ENCODE results near the gene TMEM151B. TPM values are rescaled to one million over a fixed set of nuclear protein-coding genes. Genes with fewer than 3 reads are reported as not detected.
A peak's percentile ranks its signal among the peaks of the same experiment; 100 is the strongest.

TMEM151B gene
- total RNA-seq, 1 experiment from 2014 or later = 0.05 TPM

DNA sequence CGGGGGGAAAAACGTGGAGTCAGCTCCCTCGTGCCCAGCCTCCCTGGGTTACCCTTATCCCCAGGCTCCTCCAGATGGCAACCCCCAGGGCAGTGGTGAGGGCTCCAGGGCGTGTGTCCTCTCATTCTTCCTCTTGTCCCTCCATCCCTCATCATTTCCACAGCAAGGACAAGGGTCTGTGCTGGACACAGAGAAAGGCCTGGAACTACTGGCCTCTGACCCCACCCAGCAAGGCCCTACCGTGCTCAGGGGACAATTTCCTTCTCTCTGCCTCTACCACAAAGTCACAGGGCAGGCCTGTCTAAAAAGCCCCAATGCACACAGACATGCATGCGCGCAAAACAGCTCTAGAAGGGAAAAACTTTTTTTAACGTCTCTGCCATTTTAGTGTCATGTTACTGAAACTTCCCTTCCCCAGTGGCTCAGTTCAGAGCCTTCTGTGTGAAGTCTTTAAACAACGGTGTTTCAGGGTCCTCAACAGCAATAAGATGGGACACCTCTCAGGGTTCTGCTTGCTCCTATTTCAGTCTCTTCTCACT lies 11.9 kb upstream of the TMEM151B start:
- in situ Hi-C loops (cut with HindIII; ENCODE audit: low pct_unique_long_range_greater_than_20kb, low sequenced_read_pairs) = no loop called here
- DNase-seq (ENCODE audit: low read depth, low spot score) = no peak

DNA sequence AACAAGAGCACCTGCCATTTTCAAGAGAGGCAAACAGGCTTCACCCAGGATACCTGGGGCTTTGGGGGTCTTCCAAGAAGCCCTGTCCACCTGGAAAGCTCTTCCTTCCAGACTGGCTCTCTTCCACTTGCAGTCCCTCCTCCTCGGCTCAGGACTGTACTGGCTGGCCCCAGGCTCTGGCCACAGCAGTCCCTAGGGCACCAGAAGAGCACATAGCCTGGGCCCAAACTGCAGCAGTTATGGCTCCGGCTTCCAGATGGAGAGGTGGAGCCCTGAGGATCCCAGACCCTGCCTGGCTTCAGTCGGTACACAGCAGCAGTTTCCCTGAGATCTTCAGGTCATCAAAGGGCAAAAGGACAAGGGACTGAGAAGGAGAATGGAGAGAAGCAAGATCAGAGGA lies 11.3 kb upstream of the TMEM151B start:
- DNase-seq (ENCODE audit: low read depth, low spot score) = no peak
- in situ Hi-C loops (cut with HindIII; ENCODE audit: low pct_unique_long_range_greater_than_20kb, low sequenced_read_pairs) = no loop called here

DNA sequence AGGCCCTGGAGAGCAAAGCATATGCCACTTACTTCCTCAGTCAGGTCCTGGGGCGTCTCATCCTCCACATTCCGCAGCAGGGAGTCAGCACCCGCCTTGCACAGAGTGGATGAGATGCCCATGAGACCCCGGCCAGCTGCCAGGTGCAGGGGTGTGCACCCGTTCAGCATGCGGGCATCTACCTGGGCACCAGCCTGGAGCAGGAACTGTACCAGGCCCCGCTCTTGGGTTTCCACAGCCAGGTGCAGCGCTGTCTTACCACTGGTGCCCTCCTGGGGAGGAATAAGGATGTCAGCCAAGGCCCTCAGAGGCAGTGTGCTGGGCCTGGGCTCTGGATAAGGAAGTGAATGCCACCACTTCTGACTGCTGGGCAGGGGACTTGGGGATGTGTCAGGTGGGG lies 10.2 kb upstream of the TMEM151B start:
- DNase-seq (ENCODE audit: low read depth, low spot score) = no peak
- in situ Hi-C loops (cut with HindIII; ENCODE audit: low pct_unique_long_range_greater_than_20kb, low sequenced_read_pairs) = no loop called here

DNA sequence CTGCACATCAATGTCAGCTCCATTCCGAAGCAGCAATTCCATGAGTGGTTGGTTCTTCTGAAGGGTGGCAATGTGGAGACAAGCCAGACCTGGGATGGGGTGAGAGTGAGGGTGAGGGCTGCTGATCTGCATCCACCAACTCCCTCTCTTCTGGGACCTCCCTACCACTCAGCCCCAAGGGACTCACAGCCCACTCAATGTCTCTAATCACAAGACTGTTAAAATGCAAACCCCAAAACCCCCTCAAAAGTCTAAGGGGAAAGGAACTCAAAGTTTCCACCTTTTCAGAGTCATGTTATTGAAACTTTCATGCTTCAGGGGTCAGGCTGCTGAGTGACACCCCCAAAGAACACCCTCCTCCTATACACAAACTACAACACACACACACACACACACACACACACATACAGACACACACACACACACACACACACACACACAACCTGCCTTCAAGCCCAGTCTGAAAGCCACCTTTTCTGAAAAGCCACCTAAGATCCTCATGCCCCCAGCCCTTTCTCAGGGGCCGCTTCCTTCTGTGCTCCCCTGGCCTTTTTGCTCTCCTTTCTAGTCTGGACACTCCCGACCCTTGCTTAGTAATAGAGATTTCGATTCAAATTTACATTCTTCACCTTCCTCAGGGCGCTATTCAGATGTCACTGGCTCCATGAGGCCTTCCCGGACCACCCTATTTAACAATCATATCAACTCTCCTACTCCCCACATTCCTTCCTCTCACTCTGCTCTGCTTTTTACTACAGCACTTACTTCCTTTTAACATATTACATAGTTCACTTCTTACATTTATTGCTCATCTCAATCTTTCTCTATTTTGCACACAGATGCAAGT lies 9.6 kb upstream of the TMEM151B start:
- DNase-seq (ENCODE audit: low read depth, low spot score) = no peak
- in situ Hi-C loops (cut with HindIII; ENCODE audit: low pct_unique_long_range_greater_than_20kb, low sequenced_read_pairs) = no loop called here

DNA sequence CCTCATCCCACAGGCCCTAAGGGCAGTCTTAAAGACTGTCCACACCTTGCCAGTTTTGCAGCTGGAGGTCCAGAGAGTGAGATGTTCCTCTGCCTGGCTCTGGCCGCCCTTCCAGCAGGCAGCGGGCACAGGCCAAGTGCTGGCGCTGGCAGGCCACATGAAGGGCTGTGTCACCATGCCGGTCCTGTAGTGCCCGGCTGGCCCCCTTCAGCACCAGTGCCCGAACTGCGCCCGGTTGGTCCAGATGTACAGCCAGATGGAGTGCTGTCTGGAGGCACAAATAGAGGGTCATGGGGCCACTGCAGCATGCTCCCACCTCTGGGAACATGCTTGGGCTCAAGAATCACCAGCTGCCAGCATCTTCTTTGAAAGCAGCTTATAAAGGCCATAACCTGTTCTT lies 8.7 kb upstream of the TMEM151B start:
- no peak for DNase-seq (ENCODE audit: low read depth, low spot score)
- in situ Hi-C loops (cut with HindIII; ENCODE audit: low pct_unique_long_range_greater_than_20kb, low sequenced_read_pairs) = no loop called here

DNA sequence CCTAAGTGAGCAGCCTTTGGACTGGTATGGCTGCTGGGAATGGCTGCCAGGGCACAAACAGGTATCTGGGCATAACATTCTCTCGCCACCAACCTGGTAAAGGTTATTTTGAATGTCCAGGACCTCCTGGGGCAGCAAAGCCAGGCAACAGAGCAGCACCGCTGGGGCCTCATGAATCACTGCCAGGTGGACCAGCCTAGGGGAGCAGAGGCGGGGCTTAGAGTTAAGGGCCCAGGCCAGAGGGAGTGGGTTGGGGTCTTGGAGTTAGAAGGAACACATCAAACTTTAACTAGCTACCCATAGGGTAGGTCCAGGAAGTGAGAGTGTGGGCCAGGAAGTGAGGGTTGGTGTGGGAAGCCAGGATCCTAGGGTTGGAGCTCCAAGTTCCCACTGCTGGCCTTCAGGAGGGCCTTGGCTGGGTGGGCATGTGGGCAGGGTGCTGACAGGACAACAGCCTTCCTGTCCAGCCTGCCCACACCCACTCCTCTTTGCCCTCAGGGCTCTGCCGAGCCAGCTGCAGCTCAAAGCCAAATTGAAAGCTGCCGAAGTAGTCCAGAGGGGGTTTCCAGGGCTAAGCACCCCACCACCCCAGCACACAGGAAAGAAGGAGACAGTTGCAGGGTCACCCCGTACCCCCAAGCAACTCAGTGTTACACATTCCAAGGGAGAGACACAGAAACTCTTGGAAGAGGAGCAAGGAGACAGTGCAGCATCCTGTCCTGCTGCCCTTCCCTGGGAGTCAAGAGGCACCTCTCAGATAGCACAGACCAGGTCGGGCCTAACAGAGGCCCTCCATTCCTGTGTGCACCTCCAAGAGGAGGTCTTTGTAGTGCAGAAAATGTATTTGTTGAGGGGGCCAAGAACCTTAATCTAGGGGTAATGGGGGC lies 7.5 kb upstream of the TMEM151B start:
- DNase-seq (ENCODE audit: low read depth, low spot score) = no peak
- in situ Hi-C loops (cut with HindIII; ENCODE audit: low pct_unique_long_range_greater_than_20kb, low sequenced_read_pairs) = no loop called here

DNA sequence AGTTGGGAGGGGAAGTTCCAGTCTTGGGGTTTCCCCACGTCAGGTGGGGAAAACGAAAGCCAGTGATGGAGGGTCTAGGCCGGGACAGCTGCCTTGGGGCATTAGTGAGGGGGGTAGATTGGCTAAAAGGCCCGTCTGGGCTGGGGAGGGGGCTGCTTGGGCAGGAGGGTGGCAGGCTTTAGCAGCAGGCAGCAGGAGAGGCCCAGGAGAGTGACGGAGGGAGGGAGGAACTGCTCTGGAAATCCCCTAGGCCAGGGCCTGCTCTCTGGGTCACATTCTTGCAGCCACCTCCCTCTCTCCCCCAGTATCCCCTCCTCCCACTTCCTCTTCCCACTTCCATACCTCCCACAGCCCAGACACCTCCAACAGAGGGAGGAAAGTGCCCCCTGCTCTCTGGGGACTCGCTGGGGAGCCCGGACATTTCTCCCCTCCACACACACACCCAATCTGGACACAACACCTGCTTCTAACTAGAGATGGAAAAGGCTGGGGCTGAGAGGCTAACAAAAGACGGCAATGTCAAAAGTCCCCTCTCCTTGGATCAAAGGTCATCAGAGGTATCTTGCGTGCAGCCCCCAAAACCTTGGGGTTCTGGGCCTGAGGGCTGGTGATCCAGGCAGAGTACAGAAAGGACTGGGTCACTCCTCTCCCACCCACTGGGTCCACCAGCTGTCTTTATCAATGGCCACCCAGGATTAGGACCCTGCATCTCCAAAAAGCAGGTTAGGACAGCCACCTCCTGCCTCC lies 6.7 kb upstream of the TMEM151B start:
- no peak for DNase-seq (ENCODE audit: low read depth, low spot score)
- in situ Hi-C loops (cut with HindIII; ENCODE audit: low pct_unique_long_range_greater_than_20kb, low sequenced_read_pairs) = no loop called here

DNA sequence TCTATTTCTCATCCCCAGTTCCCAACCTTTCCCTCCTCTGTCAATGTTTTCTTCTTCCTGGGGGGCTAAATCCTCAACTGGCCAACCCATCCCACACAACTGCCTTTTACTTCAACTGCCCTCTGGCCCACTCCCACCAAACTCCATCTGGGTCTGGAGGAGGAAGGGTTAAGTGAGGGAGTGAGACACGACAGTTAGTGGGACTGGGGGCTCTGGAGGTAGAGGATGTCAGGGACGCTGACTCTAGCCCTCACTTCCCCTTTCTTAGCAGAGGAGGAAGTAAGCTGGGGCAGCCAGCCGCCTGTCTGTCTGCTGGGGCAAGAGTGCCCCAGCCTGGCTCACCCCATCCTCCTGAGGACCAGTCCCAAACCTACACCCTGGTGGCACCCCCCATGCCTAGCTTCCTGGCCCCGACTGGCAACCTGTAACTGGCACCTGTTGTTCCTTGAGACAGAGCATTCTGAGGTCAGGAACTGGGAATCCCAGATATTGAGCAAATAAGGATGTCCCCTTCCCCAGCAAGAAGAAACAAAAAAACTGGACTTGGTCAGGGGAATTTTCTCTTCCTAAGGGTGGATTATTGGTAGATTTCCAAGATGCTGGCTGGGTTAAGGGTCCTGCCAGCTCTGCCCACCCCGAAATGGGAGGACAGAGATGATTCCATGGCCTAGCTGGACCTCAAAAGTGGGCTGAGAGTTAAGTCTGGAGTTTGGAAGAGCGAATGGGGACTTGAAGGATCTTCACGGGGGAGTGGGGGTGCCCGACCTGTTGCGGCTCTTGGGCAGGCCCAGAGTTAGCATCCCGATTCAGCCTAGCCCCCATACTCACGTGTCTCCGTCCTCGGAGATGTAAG lies 5.9 kb upstream of the TMEM151B start:
- in situ Hi-C loops (cut with HindIII; ENCODE audit: low pct_unique_long_range_greater_than_20kb, low sequenced_read_pairs) = no loop called here
- no peak for DNase-seq (ENCODE audit: low read depth, low spot score)

DNA sequence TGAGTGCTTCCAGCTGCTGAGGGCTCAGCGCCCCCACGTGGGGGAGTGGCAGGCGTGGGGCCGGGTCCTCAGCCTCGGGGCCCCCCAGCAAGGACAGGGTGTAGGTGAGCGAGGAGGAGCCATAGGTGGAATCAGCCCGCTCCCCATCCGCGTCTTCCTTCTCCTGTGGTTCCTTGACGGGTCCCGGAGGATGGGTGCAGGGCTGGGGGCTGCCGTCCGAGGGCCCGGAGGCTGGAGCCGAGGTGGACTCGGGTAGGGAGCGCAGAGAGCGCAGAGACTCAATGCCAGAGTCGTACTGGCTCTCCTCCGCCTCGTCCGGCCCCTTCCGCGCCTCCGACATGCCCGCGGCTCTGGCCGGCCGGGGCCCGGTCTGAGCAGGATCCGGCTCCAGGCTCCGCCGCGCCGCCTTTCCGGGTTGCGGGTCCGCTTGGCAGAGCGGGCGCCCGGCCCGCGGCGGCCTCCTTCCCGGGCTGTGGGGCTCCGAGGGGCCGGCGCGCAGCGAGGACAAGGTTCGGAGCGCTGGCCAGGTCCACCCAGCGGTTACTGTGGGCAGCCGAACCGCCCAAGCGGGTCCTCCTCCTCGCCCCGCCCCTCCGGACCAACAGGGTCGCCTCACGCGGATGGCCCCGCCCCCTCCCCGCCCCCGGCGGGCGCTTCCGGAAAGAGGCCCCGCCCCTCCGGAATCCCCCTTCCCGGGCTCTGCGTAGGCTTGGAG lies 5.1 kb upstream of the TMEM151B start, which contains the start of gene NFKBIE:
TSS of gene NFKBIE (minus strand) at position 545 of the 715 bp plus-strand sequence. CDS start at position 340, 205 bp downstream.
- DNase-seq (ENCODE audit: low read depth, low spot score) = peak; percentile 87
- in situ Hi-C loops (cut with HindIII; ENCODE audit: low pct_unique_long_range_greater_than_20kb, low sequenced_read_pairs) = no loop called here

DNA sequence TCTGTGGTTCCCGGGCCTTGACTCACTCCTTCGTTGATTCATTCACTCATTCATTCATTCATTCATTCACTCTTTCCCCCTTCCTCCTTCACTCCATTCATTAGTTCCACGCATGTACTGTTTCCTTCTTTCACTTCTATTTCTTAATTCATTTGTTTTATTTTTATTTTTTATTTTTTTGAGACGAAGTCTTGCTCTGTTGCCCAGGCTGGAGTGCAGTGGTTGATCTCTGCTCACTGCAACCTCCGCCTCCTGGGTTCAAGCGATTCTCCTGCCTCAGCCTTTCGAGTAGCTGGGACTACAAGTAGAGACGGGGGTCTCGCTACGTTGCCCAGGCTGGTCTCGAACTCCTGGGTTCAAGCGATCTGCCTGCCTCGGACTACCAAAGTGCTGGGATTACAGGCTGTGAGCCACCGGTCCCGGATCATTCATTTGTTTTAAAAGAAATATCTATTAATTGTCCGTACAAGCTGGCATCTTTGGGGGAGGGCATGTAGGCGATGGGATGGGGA lies 4.5 kb upstream of the TMEM151B start:
- in situ Hi-C loops (cut with HindIII; ENCODE audit: low pct_unique_long_range_greater_than_20kb, low sequenced_read_pairs) = no loop called here

DNA sequence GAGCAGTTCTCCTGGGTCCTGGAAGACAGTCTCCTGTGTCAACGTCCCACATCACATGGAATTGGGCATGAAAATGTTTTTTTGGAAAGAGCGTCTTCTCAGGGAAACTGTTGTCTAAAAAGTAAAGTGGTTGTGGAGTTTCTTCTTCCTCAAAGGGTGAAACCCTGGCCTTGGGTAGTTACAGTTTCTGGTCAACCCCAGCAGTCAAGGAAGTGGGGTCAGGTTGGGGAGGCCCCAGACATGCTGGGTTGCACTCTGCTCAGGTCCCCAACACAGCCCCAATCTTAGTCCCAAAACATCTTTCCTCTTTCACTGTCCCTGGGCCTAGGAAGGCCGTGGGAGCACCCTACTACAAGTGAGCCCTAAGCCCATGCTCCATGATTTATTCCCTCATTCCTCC lies 3.9 kb upstream of the TMEM151B start:
- in situ Hi-C loops (cut with HindIII; ENCODE audit: low pct_unique_long_range_greater_than_20kb, low sequenced_read_pairs) = no loop called here

More for the DNA sequence above, 4.5 kb upstream of the TMEM151B start:
- no peak for DNase-seq (ENCODE audit: low read depth, low spot score)

DNA sequence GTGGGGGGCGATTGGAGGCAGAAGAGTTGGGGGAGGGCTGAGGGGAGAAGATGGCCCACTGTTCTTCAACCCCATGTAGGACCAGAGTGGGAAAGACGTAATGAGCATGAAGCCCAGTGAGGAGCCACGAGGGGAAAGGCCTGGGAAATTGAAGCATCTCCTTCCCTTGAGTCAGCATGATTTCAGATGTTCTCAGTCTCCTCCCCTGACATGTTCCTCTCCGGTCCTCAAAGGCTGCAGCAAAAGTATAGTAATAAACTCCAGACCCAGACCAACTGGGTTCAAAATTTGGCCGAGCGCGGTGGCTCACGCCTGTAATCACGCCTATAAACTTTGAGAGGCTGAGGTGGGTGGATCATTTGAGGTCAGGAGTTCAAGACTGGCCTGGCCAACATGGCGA lies 3.0 kb upstream of the TMEM151B start:
- DNase-seq (ENCODE audit: low read depth, low spot score) = no peak
- in situ Hi-C loops (cut with HindIII; ENCODE audit: low pct_unique_long_range_greater_than_20kb, low sequenced_read_pairs) = no loop called here

More for the DNA sequence above, 3.9 kb upstream of the TMEM151B start:
- DNase-seq (ENCODE audit: low read depth, low spot score) = no peak

DNA sequence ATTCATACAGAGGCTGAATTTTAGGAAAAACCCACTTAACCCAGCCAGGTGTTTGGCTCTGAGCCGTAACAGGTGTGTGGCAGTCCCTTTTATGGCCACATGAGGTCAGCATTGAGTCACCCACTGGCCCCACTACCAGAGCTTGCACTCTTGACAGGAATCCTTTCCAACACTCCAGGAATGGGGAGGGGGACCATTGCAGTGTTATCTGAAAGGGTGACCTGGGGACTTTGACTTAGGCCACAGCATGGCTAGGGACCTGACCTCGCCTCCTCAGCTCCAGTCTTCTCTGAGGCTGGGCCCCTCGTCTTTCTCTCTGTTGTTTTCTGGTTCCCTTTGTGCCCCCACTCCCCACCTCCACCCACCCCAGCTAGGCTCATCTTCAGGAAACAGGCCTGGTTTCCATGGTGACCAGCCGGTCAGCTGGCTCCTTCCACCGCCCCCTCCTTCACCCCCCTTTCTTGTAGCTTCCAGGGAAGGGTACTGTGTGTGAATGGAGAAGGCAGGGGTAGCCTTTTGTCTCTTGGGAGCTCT lies 2.1 kb upstream of the TMEM151B start:
- in situ Hi-C loops (cut with HindIII; ENCODE audit: low pct_unique_long_range_greater_than_20kb, low sequenced_read_pairs) = no loop called here
- peak; percentile 61 for DNase-seq (ENCODE audit: low read depth, low spot score)

DNA sequence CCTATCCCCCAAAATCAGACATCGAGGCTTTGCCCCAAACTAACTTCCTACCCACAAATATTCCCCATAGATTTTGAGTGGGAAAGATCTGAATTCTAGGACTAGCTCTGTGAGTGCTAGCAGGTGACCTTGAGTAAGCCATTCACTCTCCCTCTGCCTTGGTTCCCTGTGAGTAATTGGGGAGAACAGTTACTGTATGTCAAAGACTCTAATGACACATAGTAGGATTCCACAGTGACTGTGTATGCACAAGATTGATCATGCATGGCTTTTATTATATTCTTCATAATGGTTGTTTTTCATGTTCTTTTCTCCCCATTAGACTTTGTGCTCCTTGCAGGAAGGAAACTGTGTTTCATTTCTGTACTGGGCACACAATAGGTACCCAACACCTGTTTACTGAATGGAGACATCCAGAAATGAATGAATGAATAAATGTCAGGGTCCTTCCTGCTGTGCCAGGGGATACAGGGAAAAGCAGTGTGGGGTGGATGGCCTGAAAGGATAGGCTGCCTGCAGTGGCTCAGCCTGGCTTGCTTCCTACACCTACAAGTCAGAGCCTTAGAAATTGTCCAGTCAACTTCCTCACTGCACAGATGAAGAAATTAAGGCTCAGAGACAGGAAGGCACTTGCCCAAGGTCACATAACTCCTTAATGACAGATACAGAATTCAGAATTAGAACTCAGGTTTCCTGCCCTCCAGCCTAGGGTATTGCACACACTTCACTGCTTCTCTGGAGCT lies 901 bp upstream of the TMEM151B start:
- in situ Hi-C loops (cut with HindIII; ENCODE audit: low pct_unique_long_range_greater_than_20kb, low sequenced_read_pairs) = no loop called here
- DNase-seq (ENCODE audit: low read depth, low spot score) = no peak
